Right lobe of liver (tissue), 4 donors: ENCODE results near the gene MAPKAPK5.

Source experiments
- POLR2A ChIP-seq: fragments of 450-650 bp; IDR thresholded peaks from one replicate; pipeline ENCODE4 v1.6.1; 2017; ENCODE audit warnings: antibody characterized with exemption, mild to moderate bottlenecking
- TF ChIP-seq, protein P1 (sequence below), 4 donors: fragments of 200-600 bp in 3 of 4; fragments of 450-650 bp in 1 of 4; IDR thresholded peaks; one replicate each; pipeline versions ENCODE4 v1.5.1 to v1.8.0; 2016 to 2022; ENCODE audit warnings: antibody characterized with exemption in 4 of 4, mild to moderate bottlenecking in 2 of 4
- donor health status: DM: no; HTN: no; CAD: no.
- donor health status: DM: no; HTN: no; CAD: no.
- donor health status: DM: no; HTN: yes; CAD: no.

DNA sequence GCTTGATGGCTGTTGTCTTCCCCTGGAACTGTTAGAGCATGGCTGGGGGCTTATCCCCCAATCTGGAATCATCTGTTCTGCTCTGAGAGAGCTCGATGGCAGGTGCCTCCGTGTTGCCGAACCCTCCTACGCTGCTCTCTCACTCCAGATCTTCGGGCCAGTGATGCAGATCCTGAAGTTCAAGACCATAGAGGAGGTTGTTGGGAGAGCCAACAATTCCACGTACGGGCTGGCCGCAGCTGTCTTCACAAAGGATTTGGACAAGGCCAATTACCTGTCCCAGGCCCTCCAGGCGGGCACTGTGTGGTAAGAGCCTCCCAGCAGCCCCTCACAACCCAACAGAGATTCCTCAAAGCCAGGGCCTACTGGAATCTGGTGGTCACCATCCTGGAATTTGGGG lies 42.3 kb upstream of the MAPKAPK5 start:
- TF ChIP-seq, protein P1, sequence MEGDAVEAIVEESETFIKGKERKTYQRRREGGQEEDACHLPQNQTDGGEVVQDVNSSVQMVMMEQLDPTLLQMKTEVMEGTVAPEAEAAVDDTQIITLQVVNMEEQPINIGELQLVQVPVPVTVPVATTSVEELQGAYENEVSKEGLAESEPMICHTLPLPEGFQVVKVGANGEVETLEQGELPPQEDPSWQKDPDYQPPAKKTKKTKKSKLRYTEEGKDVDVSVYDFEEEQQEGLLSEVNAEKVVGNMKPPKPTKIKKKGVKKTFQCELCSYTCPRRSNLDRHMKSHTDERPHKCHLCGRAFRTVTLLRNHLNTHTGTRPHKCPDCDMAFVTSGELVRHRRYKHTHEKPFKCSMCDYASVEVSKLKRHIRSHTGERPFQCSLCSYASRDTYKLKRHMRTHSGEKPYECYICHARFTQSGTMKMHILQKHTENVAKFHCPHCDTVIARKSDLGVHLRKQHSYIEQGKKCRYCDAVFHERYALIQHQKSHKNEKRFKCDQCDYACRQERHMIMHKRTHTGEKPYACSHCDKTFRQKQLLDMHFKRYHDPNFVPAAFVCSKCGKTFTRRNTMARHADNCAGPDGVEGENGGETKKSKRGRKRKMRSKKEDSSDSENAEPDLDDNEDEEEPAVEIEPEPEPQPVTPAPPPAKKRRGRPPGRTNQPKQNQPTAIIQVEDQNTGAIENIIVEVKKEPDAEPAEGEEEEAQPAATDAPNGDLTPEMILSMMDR (IDR thresholded peaks at IDR 0.05), result no peak
- TF ChIP-seq POLR2A, result no peak
